NCI-H1092 treated with DMSO at 0.1 percent for 48 hours (cell line): ENCODE data around the gene BAG1.

Experiments
- DNase-seq: peaks from one replicate; lab custom pipeline; 2025; lab: John Stamatoyannopoulos, UW

Gene BAG1

GRCh38 chr9:33264473-33265177 lies at the start of gene BAG1, which contains the start of gene CHMP5:
Gene BAG1 (minus strand): TSS chr9:33264708.
Gene CHMP5 (plus strand): TSS chr9:33265049. CDS start chr9:33265079, 30 bp downstream.
- peak; percentile 100 for DNase-seq

GRCh38 chr9:33311953-33312352 lies 47.4 kb upstream of the BAG1 start:
- DNase-seq: no peak

GRCh38 chr9:33310748-33311147 lies 46.2 kb upstream of the BAG1 start:
- no peak for DNase-seq

- no peak for DNase-seq
These were observed 45.4 kb upstream of the BAG1 start for GRCh38 chr9:33309903-33310302.

- no peak for DNase-seq
These were observed 42.6 kb upstream of the BAG1 start for GRCh38 chr9:33307067-33307466.

GRCh38 chr9:33306037-33306436 lies 41.5 kb upstream of the BAG1 start:
- DNase-seq: no peak

GRCh38 chr9:33304362-33304761 lies 39.9 kb upstream of the BAG1 start:
- no peak for DNase-seq

- DNase-seq: no peak
These were observed 36.0 kb upstream of the BAG1 start for GRCh38 chr9:33300546-33300945.

- DNase-seq: no peak
These were observed 32.9 kb upstream of the BAG1 start for GRCh38 chr9:33297432-33297831.

GRCh38 chr9:33295571-33295970 lies 31.1 kb upstream of the BAG1 start:
- DNase-seq: no peak

- DNase-seq: no peak
These were observed 30.3 kb upstream of the BAG1 start for GRCh38 chr9:33294670-33295432.

GRCh38 chr9:33293782-33294181 lies 29.3 kb upstream of the BAG1 start:
- DNase-seq: no peak

- no peak for DNase-seq
These were observed 27.4 kb upstream of the BAG1 start for GRCh38 chr9:33291901-33292300.

GRCh38 chr9:33291031-33291397 lies 26.5 kb upstream of the BAG1 start:
- peak; percentile 21 for DNase-seq

GRCh38 chr9:33290247-33291030 lies 25.9 kb upstream of the BAG1 start, which contains the start of gene NFX1:
Gene NFX1 (plus strand): TSS chr9:33290516. CDS start chr9:33290573, 57 bp downstream.
- peak; percentile 97 for DNase-seq

GRCh38 chr9:33289936-33290246 lies 25.4 kb upstream of the BAG1 start:
- no peak for DNase-seq

GRCh38 chr9:33289496-33289895 lies 25.0 kb upstream of the BAG1 start:
- DNase-seq: no peak

GRCh38 chr9:33288828-33289483 lies 24.4 kb upstream of the BAG1 start:
- no peak for DNase-seq

- DNase-seq: no peak
These were observed 23.7 kb upstream of the BAG1 start for GRCh38 chr9:33288235-33288634.

GRCh38 chr9:33287087-33287490 lies 22.6 kb upstream of the BAG1 start:
- peak; percentile 66 for DNase-seq

- DNase-seq: no peak
These were observed 21.0 kb upstream of the BAG1 start for GRCh38 chr9:33285502-33285901.

- DNase-seq: no peak
These were observed 13.0 kb upstream of the BAG1 start for GRCh38 chr9:33277484-33277883.
